Adipocyte (in vitro differentiated cells): Measurements from ENCODE around the gene IRF7.

Experiments
- DNase-seq: peaks from one replicate; pipeline ENCODE4 v3.0.0-alpha.2; 2015; ENCODE audit warnings: low read depth
- H3K27me3 ChIP-seq: replicated peaks from 2 replicates; pipeline ENCODE4 v1.7.0; 2013; ENCODE audit warnings: mild to moderate bottlenecking, low read length, moderate library complexity; ENCODE audit not compliant: control insufficient read depth, insufficient read depth
- H3K36me3 ChIP-seq: 2 replicates; pipeline ENCODE4 v1.7.0; 2013; ENCODE audit warnings: low read length, mild to moderate bottlenecking, moderate library complexity; ENCODE audit not compliant: control insufficient read depth, insufficient read depth, severe bottlenecking
- H3K4me1 ChIP-seq: 2 replicates; pipeline ENCODE4 v1.7.0; 2013; ENCODE audit warnings: mild to moderate bottlenecking, low read length, moderate library complexity; ENCODE audit not compliant: control insufficient read depth, insufficient read depth
- H3K4me3 ChIP-seq: 2 replicates; pipeline ENCODE4 v1.7.0; 2013; ENCODE audit warnings: mild to moderate bottlenecking, low read length, moderate library complexity
- H3K9ac ChIP-seq: 2 replicates; pipeline ENCODE4 v1.7.0; 2013; ENCODE audit warnings: mild to moderate bottlenecking, low read length, moderate library complexity
- H3K9me3 ChIP-seq: 2 replicates; pipeline ENCODE4 v1.7.0; 2013; ENCODE audit warnings: mild to moderate bottlenecking, low read length, moderate library complexity; ENCODE audit not compliant: control insufficient read depth

IRF7 gene

DNA sequence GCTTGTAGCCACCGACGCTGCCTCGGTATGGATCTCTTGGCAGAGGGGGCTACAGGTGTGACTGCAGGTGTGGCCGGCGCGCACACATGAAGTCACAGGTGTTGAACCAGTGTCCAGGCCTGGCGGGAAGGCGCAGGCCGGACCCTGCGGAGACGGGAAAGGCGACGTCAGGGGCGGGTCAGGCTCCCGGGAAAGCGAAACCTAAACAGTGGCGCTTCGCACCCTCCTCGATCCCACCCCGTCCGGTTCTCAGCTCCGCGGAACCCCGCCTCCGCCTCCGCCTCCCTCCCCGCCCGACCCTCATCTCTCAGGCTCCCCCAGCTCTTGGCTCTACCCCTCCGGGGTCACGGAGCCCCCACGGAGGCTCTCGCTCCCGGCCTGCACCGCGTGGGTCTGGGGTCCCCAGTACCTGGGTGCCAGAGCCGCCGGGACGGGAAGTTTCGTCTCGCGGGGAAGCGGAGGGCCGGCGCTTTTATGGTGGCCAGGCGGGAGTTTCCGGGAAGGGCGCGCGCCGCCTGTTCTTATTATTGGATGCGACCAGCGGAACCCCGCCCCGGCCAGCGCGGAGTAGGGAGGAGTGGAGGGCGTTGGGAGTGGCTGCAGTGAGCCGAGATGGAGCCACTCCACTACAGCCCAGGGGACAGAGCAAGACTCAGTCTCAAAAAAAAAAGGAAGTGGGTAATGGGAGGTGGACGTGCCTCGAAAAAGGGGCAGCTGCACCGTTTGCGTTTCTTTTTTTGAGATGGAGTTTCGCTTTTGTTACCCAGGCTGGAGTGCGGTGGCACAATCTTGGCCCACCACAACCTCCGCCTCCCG, at the start of gene IRF7:
Gene IRF7, minus strand, starts transcription at position 447 of the 816 bp plus-strand sequence. CDS start 586 bp downstream, outside the sequence.
- peaks cover 11% of the 10 kb centered on the region for H3K4me1 ChIP-seq
- peak within 1 kb of the TSS; percentile 87 for H3K4me3 ChIP-seq
- H3K27me3 ChIP-seq = no peaks in the 10 kb centered on the region
- DNase-seq = peak; percentile 97
- peaks cover 30% of the 10 kb centered on the region for H3K36me3 ChIP-seq
- H3K9ac ChIP-seq = peak within 1 kb of the TSS; percentile 89
- no peaks in the 10 kb centered on the region for H3K9me3 ChIP-seq

DNA sequence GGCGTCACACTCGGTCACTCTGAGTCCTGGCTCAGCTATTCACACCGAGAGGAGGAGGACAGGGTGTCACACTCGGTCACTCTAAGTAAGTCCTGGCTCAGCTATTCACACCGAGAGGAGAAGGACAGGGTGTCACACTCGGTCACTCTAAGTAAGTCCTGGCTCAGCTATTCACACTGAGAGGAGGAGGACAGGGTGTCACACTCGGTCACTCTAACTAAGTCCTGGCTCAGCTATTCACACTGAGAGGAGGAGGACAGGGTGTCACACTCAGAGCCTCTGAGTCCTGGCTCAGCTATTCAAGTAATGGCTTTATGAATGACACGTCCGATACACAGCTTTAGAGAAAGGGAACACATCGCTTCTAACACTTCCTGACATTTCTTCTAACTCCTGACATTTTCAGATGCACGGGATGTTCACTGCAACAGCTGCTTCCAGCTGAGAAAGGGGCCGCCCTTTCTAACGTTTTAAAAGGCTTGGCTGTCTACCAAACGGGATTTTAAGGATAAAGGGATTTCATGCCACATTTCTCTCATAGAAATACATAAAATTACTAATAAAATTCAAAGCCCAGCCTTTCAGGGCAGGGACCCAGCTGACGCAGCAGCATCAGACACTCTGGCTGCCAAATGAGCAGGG, 49.4 kb upstream of the IRF7 start:
- peak; percentile 26 for DNase-seq

DNA sequence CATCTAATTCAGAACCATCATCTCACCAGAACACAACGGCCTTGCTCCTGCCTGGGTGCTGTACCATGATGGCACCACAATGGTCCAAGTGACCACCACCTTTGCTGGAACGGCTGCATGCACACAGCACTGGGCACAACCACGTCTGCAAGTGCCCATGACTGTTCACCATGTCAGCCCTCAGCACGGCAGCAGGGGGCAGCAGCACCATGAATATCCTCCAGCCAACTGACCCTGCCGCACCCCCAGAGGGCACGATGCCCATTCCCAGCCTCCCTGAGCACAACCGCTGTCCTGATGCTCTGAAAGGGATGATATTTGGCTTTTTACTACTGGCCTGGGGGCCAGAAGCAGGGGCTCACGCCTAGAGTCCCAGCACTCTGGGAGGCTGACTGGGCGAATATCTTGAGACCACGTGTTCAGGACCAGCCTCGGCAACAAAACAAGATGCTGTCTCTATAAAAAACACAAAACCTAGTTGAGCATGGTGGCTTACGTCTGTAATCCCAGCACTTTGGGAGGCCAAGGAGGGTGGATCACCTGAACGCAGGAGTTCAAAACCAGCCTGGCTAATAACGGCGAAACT, 47.0 kb upstream of the IRF7 start:
- H3K36me3 ChIP-seq = peaks cover 37% of the 10 kb centered on the region
- no peak overlapping the region for H3K9ac ChIP-seq
- H3K4me3 ChIP-seq = no peak overlapping the region
- DNase-seq = peak; percentile 60
- H3K27me3 ChIP-seq = no peaks in the 10 kb centered on the region
- H3K9me3 ChIP-seq = no peaks in the 10 kb centered on the region
- peaks cover 15% of the 10 kb centered on the region for H3K4me1 ChIP-seq

More for the DNA sequence above, 49.4 kb upstream of the IRF7 start:
- no peaks in the 10 kb centered on the region for H3K9me3 ChIP-seq
- peak overlapping the region; percentile 55 for H3K4me3 ChIP-seq
- no peaks in the 10 kb centered on the region for H3K27me3 ChIP-seq
- H3K4me1 ChIP-seq = peaks cover 19% of the 10 kb centered on the region
- peak overlapping the region; percentile 59 for H3K9ac ChIP-seq
- peaks cover 21% of the 10 kb centered on the region for H3K36me3 ChIP-seq

DNA sequence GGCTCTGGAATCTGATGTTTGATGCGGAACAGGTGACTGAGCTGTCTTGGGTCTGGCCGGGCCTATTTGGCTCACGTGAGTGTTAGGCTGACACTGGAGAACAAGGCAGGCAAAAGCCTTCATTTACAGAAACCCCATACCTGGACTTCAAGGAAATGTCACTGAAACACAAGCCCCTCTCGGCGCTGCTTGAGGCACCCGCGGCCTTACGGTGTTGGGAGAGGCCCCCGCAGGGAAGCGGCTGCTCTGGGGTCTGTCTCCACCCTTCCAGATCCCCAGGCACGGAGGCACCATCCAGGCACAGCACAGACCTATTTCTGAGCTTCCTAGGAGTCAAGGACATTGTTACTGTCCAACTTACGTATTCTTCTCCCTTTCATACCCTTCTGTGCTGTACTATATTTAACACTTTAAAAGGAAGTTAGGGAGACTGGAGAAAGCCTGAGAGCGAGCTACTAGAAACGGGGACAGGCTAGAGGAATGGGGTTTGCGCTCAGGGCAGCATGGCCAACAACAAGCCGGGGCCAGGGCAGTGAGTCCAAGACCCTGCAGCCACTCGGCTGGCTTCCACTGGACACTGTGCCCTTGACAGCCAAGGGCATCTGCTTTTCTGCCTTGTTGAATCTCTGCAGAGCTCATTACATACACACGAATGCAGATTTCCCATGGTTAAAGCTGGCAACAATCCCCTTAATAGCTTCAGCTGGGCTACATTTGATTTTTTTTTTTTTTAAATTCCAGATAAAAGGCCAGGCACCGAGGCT, 45.1 kb upstream of the IRF7 start:
- no peak for DNase-seq
- H3K9me3 ChIP-seq = no peaks in the 10 kb centered on the region
- no peaks in the 10 kb centered on the region for H3K27me3 ChIP-seq
- no peak overlapping the region for H3K4me3 ChIP-seq
- H3K36me3 ChIP-seq = peaks cover 39% of the 10 kb centered on the region
- peaks cover 9% of the 10 kb centered on the region for H3K4me1 ChIP-seq
- no peak overlapping the region for H3K9ac ChIP-seq

DNA sequence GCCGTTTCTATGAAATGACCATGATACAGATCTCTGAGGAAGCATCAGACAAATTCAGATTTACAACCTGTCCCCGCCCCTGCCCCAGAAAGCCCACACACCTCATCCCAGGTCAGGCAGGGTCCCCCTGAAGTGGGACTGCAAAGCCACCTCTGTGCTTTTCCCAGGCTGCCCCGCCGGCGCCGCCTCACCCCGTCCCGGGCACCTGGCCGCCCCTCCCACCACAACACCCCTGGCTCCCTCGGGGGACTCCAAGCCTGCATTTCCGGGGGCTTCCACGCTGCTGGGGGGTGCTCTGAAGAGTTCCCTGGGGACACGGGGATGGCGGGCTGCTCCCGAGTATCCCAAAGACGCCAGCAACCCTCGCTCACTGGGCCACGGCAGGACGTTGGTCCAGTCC, 44.5 kb upstream of the IRF7 start:
- no peak overlapping the region for H3K9ac ChIP-seq

DNA sequence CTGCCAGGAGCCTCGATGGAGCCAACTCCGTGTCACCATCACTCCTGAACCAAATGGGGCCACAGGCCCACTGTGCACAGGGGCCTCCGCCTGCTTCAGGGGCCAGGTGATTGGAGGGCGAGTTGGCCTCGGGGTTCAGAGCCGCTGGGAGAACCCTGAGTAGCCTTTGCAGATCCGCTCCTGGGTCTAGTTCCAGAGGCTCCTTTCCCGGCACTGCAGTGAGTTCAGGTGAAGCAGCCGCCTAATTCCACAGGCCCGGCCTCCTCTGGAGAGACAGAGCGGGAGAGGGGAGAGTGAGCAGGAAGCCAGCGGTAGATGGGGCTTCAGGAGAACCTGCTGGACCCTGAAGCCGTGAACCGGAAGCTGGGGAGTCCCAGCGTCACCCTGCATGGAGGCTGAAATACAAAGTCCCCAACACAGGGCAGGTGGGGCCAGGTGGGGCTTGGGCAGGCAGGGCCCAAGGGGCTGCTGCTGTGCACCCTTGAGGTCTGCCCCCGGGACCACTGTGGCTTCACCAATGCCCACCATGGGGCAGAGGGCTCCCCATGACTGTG, 43.9 kb upstream of the IRF7 start:
- DNase-seq = no peak
- peaks cover 39% of the 10 kb centered on the region for H3K36me3 ChIP-seq
- H3K4me3 ChIP-seq = no peak overlapping the region
- H3K27me3 ChIP-seq = no peaks in the 10 kb centered on the region
- no peak overlapping the region for H3K9ac ChIP-seq
- H3K9me3 ChIP-seq = no peaks in the 10 kb centered on the region
- H3K4me1 ChIP-seq = no peaks in the 10 kb centered on the region

More for the DNA sequence above, 44.5 kb upstream of the IRF7 start:
- Histone ChIP-seq H3K4me1 (peaks cover 4% of the 10 kb centered on the region), H3K4me3 (no peak overlapping the region), H3K9me3 (no peaks in the 10 kb centered on the region), H3K27me3 (no peaks in the 10 kb centered on the region), H3K36me3 (peaks cover 39% of the 10 kb centered on the region)
- DNase-seq = no peak

DNA sequence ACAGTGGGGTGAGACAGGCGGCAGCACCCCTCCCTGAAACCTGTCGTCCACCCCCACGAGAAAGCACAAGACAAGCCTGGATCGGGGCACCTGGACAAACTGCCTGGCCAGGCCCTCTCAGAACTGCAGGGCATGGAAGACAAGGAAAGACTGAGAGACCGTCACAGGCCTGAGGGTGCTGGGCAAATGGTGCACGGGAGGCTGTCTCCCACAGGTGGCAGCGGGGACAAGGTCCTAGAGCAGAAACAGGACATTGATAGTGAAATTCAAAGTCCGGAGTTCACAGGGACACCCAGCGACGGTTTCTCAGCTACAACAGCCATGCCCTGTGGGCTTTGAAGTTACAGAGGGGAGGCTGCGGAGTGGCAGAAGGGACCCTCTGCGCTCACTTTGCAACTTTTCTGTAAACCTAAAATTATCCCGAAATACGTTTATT, 42.0 kb upstream of the IRF7 start:
- Histone ChIP-seq H3K9me3 (no peaks in the 10 kb centered on the region), H3K27me3 (no peaks in the 10 kb centered on the region), H3K4me1 (no peaks in the 10 kb centered on the region), H3K9ac (no peak overlapping the region), H3K36me3 (peaks cover 40% of the 10 kb centered on the region), H3K4me3 (no peak overlapping the region)
- no peak for DNase-seq

DNA sequence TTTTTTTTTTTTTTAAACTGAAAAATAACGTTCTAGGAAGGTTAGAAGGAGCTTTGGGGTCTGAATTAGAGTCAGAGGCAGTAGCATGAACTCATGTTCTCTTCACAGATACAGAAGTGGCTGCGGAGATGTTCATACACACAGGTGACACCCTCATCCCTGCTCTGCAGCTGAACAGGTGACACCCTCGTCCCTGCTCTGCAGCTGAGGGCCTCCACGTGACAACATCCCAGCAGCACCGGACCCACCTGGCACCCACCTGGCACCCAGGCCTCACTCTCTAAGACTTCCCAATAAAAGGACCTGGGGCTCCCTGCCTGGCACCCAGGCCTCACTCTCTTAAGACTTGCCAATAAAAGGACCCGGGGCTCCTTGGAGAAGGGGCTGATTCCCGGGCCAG, 41.1 kb upstream of the IRF7 start:
- no peak for DNase-seq
- Histone ChIP-seq H3K4me1 (no peaks in the 10 kb centered on the region), H3K9me3 (no peaks in the 10 kb centered on the region), H3K36me3 (peaks cover 41% of the 10 kb centered on the region), H3K27me3 (no peaks in the 10 kb centered on the region), H3K9ac (no peak overlapping the region), H3K4me3 (no peak overlapping the region)

DNA sequence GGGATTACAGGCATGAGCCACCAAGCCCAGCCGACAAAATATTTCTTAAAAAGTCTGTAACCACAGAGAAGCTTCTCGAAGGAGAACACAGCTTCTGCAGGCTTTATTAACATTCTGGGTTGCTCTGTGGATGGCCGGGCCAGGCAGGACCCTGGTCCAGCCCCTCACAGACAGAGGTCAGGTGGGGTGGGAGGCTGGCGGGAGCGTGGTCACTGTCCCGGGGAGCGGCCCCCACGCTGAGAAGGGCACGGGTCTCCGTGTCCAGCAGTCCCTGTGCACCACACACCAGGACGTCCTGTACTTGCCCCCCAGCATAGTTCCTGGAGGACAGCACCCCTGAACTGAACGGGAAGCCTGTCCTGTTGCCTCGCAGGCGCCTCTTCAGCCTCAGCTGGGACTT, 40.7 kb upstream of the IRF7 start:
- H3K9me3 ChIP-seq = no peaks in the 10 kb centered on the region
- peaks cover 40% of the 10 kb centered on the region for H3K36me3 ChIP-seq
- no peak overlapping the region for H3K9ac ChIP-seq
- DNase-seq = no peak
- H3K4me3 ChIP-seq = no peak overlapping the region
- no peaks in the 10 kb centered on the region for H3K4me1 ChIP-seq
- H3K27me3 ChIP-seq = no peaks in the 10 kb centered on the region

DNA sequence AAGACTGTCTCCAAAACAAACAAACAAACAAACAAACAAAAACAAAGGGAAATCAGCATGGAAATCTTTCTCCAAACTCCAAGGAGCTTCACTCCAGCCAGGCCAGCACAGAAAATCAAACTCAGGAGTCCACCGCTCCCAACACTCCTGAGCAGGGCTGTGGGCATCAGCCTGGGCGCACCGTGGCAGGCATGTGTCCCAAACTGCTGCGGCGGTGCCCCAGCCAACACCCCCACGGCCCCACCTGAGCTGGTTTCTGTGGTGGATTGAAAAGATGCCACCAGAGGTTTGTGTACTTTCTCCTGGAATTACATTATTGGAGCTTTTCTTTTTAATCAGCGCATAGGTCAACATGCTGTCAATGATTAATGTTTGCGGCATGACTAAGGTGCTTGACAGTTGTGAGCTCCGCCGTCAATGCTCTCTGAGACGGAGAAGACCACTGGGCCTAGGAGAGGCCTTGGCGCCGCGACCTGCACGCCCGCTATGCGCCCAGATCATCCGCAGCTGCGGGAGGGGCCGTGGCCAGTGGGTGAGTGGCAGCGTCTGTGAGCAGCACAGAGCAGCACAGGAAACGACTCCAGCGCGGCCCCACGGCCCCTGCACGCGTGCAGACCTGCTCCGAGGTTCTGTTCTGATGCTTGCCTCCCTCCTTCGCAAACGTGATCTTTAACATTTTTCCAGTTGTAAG, 39.4 kb upstream of the IRF7 start:
- Histone ChIP-seq H3K36me3 (peaks cover 37% of the 10 kb centered on the region), H3K4me1 (no peaks in the 10 kb centered on the region), H3K27me3 (no peaks in the 10 kb centered on the region), H3K9me3 (no peaks in the 10 kb centered on the region), H3K4me3 (no peak overlapping the region), H3K9ac (no peak overlapping the region)
- no peak for DNase-seq
